Trophoblast cell (in vitro differentiated cells and primary cell): ENCODE measurements around the gene GH1.
A peak's percentile ranks its signal among the peaks of the same experiment; 100 is the strongest.

ENCODE experiments used
- DNase-seq, 2 donors: peaks; one replicate each; pipeline ENCODE4 v3.0.0-alpha.2; 2016
- H2AFZ ChIP-seq: 2 replicates; pipeline ENCODE4 v1.6.1; 2013; ENCODE audit warnings: low read length, moderate library complexity, mild to moderate bottlenecking; ENCODE audit not compliant: insufficient read depth, poor library complexity
- H2AK5ac ChIP-seq: 2 replicates; pipeline ENCODE4 v1.6.1; 2013; ENCODE audit warnings: mild to moderate bottlenecking, low read length
- H2BK120ac ChIP-seq: 2 replicates; pipeline ENCODE4 v1.6.1; 2013; ENCODE audit warnings: low read length, mild to moderate bottlenecking, moderate library complexity; ENCODE audit not compliant: insufficient read depth, poor library complexity
- H2BK12ac ChIP-seq: 2 replicates; pipeline ENCODE4 v1.6.1; 2013; ENCODE audit warnings: mild to moderate bottlenecking, low read length, moderate library complexity
- H2BK5ac ChIP-seq: 2 replicates; pipeline ENCODE4 v1.6.1; 2013; ENCODE audit warnings: low read length, low read depth, moderate library complexity, mild to moderate bottlenecking; ENCODE audit not compliant: poor library complexity
- H3K14ac ChIP-seq: 2 replicates; pipeline ENCODE4 v1.6.1; 2013; ENCODE audit warnings: mild to moderate bottlenecking, low read length
- H3K18ac ChIP-seq: 2 replicates; pipeline ENCODE4 v1.6.1; 2013; ENCODE audit warnings: mild to moderate bottlenecking, low read length
- H3K23ac ChIP-seq: 2 replicates; pipeline ENCODE4 v1.6.1; 2013; ENCODE audit warnings: low read length
- H3K27ac ChIP-seq: 2 replicates; pipeline ENCODE4 v1.5.1; 2013; ENCODE audit warnings: low read depth, mild to moderate bottlenecking, inconsistent platforms, low read length, moderate library complexity
- H3K27me3 ChIP-seq: 2 replicates; pipeline ENCODE4 v1.6.1; 2013; ENCODE audit warnings: inconsistent platforms, mild to moderate bottlenecking, low read length, moderate library complexity; ENCODE audit not compliant: insufficient read depth
- H3K36me3 ChIP-seq, 2 experiments: 1 replicate in 1 of 2; 2 replicates in 1 of 2; pipeline ENCODE4 v1.6.1; 2013; ENCODE audit warnings: low read length in 2 of 2, mild to moderate bottlenecking in 2 of 2, moderate library complexity in 1 of 2; ENCODE audit not compliant: insufficient read depth in 2 of 2, control insufficient read depth in 1 of 2
- H3K4ac ChIP-seq: 2 replicates; pipeline ENCODE4 v1.6.1; 2013; ENCODE audit warnings: low read depth, mild to moderate bottlenecking, low read length, moderate library complexity
- H3K4me1 ChIP-seq, 2 experiments: 1 replicate in 1 of 2; 2 replicates in 1 of 2; pipeline ENCODE4 v1.6.1; 2013; ENCODE audit warnings: low read length in 2 of 2, mild to moderate bottlenecking in 2 of 2, moderate library complexity in 1 of 2; ENCODE audit not compliant: insufficient read depth in 2 of 2, control insufficient read depth in 1 of 2
- H3K4me2 ChIP-seq: 2 replicates; pipeline ENCODE4 v1.6.1; 2013; ENCODE audit warnings: inconsistent platforms, mild to moderate bottlenecking, low read length, moderate library complexity
- H3K4me3 ChIP-seq: 2 replicates; pipeline ENCODE4 v1.5.1; 2013; ENCODE audit warnings: mild to moderate bottlenecking, low read depth, low read length, inconsistent platforms
- H3K79me1 ChIP-seq: one replicate; pipeline ENCODE4 v1.6.1; 2013; ENCODE audit warnings: low read length
- H3K79me2 ChIP-seq: 2 replicates; pipeline ENCODE4 v1.6.1; 2013; ENCODE audit warnings: low read length, mild to moderate bottlenecking; ENCODE audit not compliant: control insufficient read depth, insufficient read depth, poor library complexity
- H3K9ac ChIP-seq: 2 replicates; pipeline ENCODE4 v1.6.1; 2013; ENCODE audit warnings: mild to moderate bottlenecking, low read length
- H3K9me3 ChIP-seq: 2 replicates; pipeline ENCODE4 v1.6.1; 2013; ENCODE audit warnings: low read depth, mild to moderate bottlenecking, control low read depth, inconsistent platforms, low read length; ENCODE audit not compliant: insufficient read depth
- H4K12ac ChIP-seq: 2 replicates; pipeline ENCODE4 v1.6.1; 2013; ENCODE audit warnings: low read depth, mild to moderate bottlenecking, low read length, moderate library complexity
- H4K8ac ChIP-seq: 2 replicates; pipeline ENCODE4 v1.6.1; 2013; ENCODE audit warnings: low read depth, mild to moderate bottlenecking, low read length, moderate library complexity
- H4K91ac ChIP-seq: one replicate; pipeline ENCODE4 v1.6.1; 2013; ENCODE audit warnings: low read depth, mild to moderate bottlenecking, low read length, moderate library complexity
- WGBS: extraction: QIAGEN DNeasy Blood & Tissue Kit; methylation state at CpG from one replicate; pipeline ENCODE4 v1.1.7; 2013; ENCODE audit warnings: missing lambda C conversion rate; ENCODE audit not compliant: insufficient read length, insufficient coverage; ENCODE audit errors: extremely low coverage; 5-methylcytosine and 5-hydroxymethylcytosine counted together

The GH1 gene

DNA sequence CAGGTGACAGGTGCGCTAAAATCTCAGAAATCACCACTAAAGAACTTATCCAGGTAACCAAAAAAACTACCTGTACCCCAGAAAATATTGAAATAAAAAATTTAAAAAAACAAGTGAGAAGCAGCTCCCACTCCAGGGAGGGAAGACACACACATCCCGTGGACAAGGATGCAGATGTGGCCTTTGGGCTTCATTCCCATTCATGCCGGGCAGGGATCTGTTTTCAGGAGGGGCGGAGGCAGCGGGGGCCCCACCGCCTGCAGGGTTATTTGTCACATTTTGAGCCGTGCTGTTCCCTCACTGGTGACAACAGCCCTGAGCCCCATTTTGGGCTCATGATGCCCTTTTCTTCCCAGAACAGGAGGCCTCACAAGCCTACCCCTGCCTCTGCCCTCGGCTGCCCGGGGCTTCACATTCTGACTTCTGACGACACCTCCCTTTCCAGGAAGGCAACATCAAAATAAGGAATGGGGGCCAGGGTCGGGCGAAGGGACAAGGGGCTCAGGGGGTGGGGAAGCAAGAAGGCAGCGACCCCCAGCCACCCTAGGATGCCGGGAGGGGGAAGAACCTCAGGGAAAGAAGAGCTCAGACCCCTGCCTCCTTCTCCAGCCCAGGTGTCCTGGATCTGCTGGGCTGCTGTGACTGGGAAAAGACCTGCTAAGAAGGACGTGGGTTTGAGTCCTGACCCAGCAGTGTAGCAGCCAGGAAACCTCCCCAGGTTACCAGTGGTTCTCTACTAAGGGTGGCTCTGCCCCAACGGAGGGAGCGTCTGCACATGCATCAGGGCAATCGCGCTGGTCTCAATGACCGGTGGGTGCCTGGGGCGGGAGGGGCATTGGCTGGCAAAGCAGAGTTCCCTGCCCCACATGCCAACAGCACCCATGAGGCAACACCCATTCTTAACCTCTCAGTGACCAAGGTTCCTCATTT lies 15.8 kb upstream of the GH1 start:
- Histone ChIP-seq H3K18ac (no peak overlapping the region), H3K4me3 (no peak overlapping the region), H2AFZ (no peak overlapping the region), H3K27ac (no peak overlapping the region), H4K91ac (no peak overlapping the region), H3K14ac (no peak overlapping the region), H2BK5ac (no peak overlapping the region), H4K12ac (no peak overlapping the region), H3K79me1 (no peaks in the 10 kb centered on the region), H2BK12ac (no peak overlapping the region), H3K4me1 (no peaks in the 10 kb centered on the region), H2BK120ac (no peak overlapping the region), H3K4ac (no peak overlapping the region), H2AK5ac (no peak overlapping the region), H3K4me2 (no peak overlapping the region), H3K79me2 (no peaks in the 10 kb centered on the region), H3K9me3 (no peaks in the 10 kb centered on the region), H3K36me3 (no peaks in the 10 kb centered on the region), H3K9ac (no peak overlapping the region), H4K8ac (no peak overlapping the region), H3K23ac (no peak overlapping the region), H3K27me3 (no peaks in the 10 kb centered on the region)
- WGBS: no CpG with 5 or more reads among the region's 21 CpGs
- DNase-seq: no peak

DNA sequence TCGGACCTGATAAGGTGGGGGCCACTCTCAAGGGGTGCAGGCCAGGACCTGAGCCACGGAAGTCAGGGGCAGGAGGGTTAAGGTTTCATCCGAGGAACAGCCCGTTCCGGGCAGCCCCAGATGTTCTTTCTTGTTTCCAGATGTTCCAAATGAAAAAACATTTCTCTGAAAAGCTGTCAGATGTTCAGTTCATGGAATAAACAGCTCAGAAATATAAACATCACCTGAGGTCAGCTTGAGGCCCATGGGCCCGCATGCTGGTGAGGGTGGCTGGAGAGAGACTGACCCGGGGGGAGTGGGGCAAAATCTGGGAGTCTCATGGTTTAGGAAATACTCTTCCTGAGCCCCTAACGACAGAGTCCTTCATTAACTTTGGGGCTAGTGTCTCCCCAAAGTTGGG lies 15.0 kb upstream of the GH1 start:
- Histone ChIP-seq H3K27ac (no peak overlapping the region), H4K8ac (no peak overlapping the region), H2BK12ac (no peak overlapping the region), H3K4me2 (no peak overlapping the region), H3K23ac (no peak overlapping the region), H4K91ac (no peak overlapping the region), H3K4me1 (no peaks in the 10 kb centered on the region), H3K4me3 (no peak overlapping the region), H3K14ac (no peak overlapping the region), H3K27me3 (no peaks in the 10 kb centered on the region), H2BK5ac (no peak overlapping the region), H3K79me1 (no peaks in the 10 kb centered on the region), H3K79me2 (no peaks in the 10 kb centered on the region), H3K9me3 (no peaks in the 10 kb centered on the region), H3K18ac (no peak overlapping the region), H4K12ac (no peak overlapping the region), H2AK5ac (no peak overlapping the region), H3K9ac (no peak overlapping the region), H2AFZ (no peak overlapping the region), H2BK120ac (no peak overlapping the region), H3K36me3 (no peaks in the 10 kb centered on the region), H3K4ac (no peak overlapping the region)
- WGBS: no CpG with 5 or more reads among the region's 8 CpGs
- DNase-seq: no peak

DNA sequence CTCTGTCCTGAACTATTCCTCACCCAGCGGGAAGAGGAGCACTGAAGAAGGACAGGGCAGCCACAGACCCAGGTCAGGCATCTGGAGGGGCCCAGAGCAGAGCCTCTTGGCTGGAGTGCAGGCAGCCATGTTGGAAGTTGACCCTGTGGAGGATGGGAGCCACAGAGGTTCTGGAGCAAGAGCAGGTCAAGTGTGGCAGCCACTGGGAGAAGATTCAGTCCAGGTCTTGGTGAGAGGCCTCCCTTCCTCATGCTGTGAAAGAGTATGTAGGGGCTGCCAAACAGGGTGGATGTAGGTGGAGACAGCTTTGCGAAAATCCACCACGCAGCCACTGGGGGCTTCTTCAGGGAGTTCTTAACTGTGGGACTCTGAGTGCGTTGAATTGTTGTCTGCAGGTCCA lies 14.1 kb upstream of the GH1 start:
- Histone ChIP-seq H3K9me3 (no peaks in the 10 kb centered on the region), H4K91ac (no peak overlapping the region), H3K27ac (no peak overlapping the region), H3K23ac (no peak overlapping the region), H4K8ac (no peak overlapping the region), H3K4ac (no peak overlapping the region), H3K79me1 (no peaks in the 10 kb centered on the region), H4K12ac (no peak overlapping the region), H3K18ac (no peak overlapping the region), H2BK12ac (no peak overlapping the region), H3K36me3 (no peaks in the 10 kb centered on the region), H3K4me1 (no peaks in the 10 kb centered on the region), H2AK5ac (no peak overlapping the region), H2AFZ (no peak overlapping the region), H3K14ac (no peak overlapping the region), H3K4me3 (no peak overlapping the region), H2BK120ac (no peak overlapping the region), H3K4me2 (no peak overlapping the region), H3K9ac (no peak overlapping the region), H3K27me3 (no peaks in the 10 kb centered on the region), H2BK5ac (no peak overlapping the region), H3K79me2 (no peaks in the 10 kb centered on the region)
- no CpG with 5 or more reads among the region's 4 CpGs for WGBS
- DNase-seq: no peak

GRCh38 chr17:63931981-63932561 lies 13.4 kb upstream of the GH1 start, which contains the start of gene CD79B:
CD79B (minus strand) TSS chr17:63932331; CDS start chr17:63932261, 70 bp downstream.
- no peak within 1 kb of the TSS for H3K14ac ChIP-seq
- H3K27ac ChIP-seq: no peak within 1 kb of the TSS
- peaks cover 2% of the 10 kb centered on the region for H3K9me3 ChIP-seq
- no peak within 1 kb of the TSS for H3K23ac ChIP-seq
- no peak within 1 kb of the TSS for H2BK5ac ChIP-seq
- H3K79me2 ChIP-seq: no peaks in the 10 kb centered on the region
- H3K4ac ChIP-seq: no peak within 1 kb of the TSS
- no peak for DNase-seq
- no peak within 1 kb of the TSS for H4K12ac ChIP-seq
- no peak within 1 kb of the TSS for H4K91ac ChIP-seq
- no peaks in the 10 kb centered on the region for H3K79me1 ChIP-seq
- H3K4me1 ChIP-seq: no peaks in the 10 kb centered on the region
- no peak within 1 kb of the TSS for H4K8ac ChIP-seq
- H2BK120ac ChIP-seq: no peak within 1 kb of the TSS
- H3K36me3 ChIP-seq: no peaks in the 10 kb centered on the region
- no peak within 1 kb of the TSS for H3K4me2 ChIP-seq
- H2BK12ac ChIP-seq: no peak within 1 kb of the TSS
- no CpG with 5 or more reads among the region's 19 CpGs for WGBS
- no peaks in the 10 kb centered on the region for H3K27me3 ChIP-seq
- H3K4me3 ChIP-seq: no peak within 1 kb of the TSS
- H2AFZ ChIP-seq: peak within 1 kb of the TSS; percentile 52
- no peak within 1 kb of the TSS for H3K9ac ChIP-seq
- no peak within 1 kb of the TSS for H3K18ac ChIP-seq
- no peak within 1 kb of the TSS for H2AK5ac ChIP-seq
